Dermis blood vessel endothelial cell (primary cell): ENCODE results near the gene GAP43. TPM values are rescaled to one million over a fixed set of nuclear protein-coding genes. Genes with fewer than 3 reads are reported as not detected.

ENCODE experiments used
- DNase-seq: peaks from one replicate; pipeline ENCODE4 v3.0.0; 2010
- total RNA-seq: library from RNA; depleted of rRNA; stranded (reverse); fragments of >200 nt; gene quantifications from 2 replicates; pipeline ENCODE4 v1.2.3, GENCODE V29; 2014

GAP43 gene
- not detected in 2 replicates for total RNA-seq

DNA sequence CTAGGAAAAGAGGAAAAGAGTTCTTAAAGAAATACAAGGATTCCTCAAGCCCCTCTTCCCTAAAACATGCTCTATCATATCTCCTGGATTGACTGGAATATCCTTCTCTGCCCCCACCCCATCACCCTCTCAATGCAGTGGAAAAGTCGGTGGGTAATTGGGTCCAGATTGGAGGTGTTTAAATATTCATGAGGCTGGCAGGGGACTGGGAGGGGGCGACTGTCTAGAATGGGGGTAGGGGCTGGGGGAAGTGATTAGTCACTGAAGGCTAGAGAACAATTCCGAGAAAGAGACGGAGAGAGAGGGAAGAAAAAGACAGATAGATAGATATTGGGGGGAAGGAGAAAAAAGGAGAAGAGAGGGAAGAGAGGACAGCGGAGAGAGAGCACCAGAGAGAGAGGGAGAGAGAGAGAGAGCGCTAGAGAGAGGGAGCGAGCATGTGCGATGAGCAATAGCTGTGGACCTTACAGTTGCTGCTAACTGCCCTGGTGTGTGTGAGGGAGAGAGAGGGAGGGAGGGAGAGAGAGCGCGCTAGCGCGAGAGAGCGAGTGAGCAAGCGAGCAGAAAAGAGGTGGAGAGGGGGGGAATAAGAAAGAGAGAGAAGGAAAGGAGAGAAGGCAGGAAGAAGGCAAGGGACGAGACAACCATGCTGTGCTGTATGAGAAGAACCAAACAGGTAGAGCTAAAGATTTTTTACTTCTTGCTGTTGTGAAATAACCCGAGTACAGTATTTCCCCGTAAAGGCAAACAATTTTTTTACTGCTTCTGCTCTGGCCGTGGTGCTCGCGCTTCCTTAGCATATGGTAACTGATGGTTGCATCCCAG lies at the start of gene GAP43:
Gene GAP43 (plus strand): TSS at position 467 of the 825 bp plus-strand sequence. CDS start 180 bp downstream, at position 647.
- no peak for DNase-seq

- no peak for DNase-seq
These were observed 46.9 kb upstream of the GAP43 start for GRCh38 chr3:115576325-115576875.

- no peak for DNase-seq
These were observed 46.3 kb upstream of the GAP43 start for GRCh38 chr3:115577000-115577399.

GRCh38 chr3:115578331-115578730 lies 45.0 kb upstream of the GAP43 start:
- no peak for DNase-seq

DNA sequence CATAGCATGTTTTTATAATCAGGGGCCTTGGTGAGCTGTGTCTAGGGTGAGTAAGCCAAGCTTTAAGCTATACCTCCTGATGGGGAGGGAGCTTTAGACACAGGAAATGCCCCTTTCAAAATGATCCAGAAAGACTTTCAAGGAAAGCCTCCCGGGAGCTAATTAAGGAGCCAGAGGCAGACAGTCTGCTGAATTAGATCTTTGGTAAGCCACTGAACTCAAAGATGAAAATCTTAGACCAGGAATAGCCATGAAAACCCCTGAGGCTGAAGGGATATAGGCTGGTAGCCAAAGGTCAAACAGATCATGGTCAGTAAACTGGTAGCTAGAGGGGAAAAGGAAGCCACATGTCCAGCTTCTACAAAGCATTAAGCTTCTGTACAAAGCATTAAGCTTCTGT lies 42.7 kb upstream of the GAP43 start:
- no peak for DNase-seq

GRCh38 chr3:115581362-115582135 lies 41.8 kb upstream of the GAP43 start:
- no peak for DNase-seq

DNA sequence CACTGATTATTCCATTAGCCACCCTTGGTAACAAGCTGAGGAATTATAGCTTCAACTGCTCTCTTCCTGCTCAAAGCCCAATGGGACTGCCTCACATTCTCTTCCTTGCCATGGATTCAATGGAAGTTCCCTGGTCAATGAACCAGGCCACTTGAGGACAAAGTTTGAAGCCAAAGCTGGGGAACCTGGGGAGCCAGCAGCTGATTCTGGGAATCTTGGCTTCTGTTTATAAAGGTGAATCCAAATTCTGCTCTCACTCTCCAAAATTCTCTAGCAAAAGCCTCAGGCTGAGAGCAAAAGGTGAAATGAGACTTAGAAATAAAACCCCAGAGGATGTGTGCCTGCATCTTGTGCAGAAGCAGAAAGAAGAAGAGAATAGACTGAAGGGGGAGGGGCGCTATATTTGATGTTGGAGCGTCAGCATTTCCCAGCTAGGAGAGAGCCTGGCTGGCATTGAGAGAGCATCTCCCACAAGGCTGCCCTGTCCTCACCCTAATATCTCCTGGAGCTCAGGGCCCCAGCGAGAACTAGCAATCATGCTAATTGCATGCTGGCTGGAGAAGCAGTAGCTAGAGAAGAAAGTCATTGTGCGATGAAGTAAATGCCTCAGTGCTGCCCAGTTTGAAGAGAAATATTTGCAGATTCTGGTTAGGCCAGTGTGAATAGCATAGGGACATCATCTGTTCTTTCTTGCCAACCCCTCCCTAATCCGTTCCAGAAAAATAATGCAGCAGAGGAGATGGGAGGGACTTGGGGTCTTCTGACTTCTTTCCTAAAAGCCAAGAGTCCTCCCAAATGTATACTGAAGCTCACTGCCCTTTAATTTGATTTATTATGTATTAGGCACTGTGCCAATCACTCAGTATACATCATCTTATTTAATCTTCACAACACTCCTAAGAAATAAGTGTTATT lies 34.9 kb upstream of the GAP43 start:
- DNase-seq = no peak

GRCh38 chr3:115590873-115591272 lies 32.4 kb upstream of the GAP43 start:
- no peak for DNase-seq

GRCh38 chr3:115595611-115596275 lies 27.6 kb upstream of the GAP43 start:
- no peak for DNase-seq

GRCh38 chr3:115598216-115598615 lies 25.1 kb upstream of the GAP43 start:
- DNase-seq = no peak

GRCh38 chr3:115602194-115602593 lies 21.1 kb upstream of the GAP43 start:
- no peak for DNase-seq

DNA sequence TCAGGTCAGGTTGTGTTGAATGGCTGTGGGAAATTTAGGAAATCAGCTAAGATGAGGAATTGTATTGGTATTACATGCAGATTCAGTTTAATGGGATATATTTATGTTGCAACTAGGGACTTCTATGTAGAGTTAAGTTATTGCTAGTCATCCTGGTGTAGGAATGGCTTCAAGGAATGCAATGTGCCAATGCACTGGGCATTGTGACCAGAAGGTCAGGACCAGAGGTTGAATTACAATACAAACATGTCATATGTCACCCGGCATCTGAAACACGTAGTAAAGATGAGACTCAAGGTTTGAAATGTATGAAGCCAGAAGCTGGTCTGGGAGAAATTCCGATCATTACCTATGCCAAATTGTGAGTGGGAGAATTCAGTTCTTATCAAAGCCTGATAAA lies 11.7 kb upstream of the GAP43 start:
- no peak for DNase-seq

- no peak for DNase-seq
These were observed 8.1 kb upstream of the GAP43 start for GRCh38 chr3:115615001-115615814.

DNA sequence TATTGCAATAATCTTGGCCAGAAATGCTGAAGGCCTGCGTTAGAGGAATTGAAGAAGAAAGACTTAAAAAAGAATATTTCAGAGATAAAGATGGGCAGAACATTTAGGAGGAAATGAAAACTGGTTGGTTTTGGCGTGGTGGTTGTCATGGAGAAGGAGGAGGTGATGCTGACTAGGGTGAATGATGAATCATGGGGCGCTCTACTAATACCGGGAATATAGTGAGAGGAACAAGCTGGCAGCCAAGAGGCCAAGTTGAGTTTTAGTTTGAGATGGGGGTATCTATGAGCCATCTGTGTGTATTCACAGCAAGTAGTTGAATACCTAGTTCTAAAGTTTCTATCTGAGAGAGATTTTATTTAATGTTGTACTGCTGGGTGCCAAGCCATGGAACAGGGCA lies 6.8 kb upstream of the GAP43 start:
- no peak for DNase-seq

DNA sequence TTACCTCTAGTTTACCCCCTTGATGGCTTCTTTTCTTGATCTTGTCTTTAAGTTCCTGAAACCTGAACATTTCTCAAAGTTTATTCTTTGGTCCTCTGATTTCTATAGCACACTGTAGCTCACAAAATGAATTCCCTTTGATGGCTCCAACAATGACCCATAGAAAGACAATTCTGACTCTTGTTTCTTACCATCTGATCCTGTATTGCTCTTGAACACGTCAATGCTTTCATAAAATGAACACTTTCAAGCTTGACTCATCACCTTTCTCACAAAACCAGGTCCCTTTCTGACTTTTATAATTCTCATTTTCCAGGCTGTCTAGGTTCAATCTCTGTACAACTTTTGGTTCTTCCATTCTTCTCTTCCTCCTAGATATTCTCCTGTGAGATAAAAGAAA lies 5.7 kb upstream of the GAP43 start:
- no peak for DNase-seq

- no peak for DNase-seq
These were observed 875 bp downstream of the GAP43 start for GRCh38 chr3:115624029-115624741.

GRCh38 chr3:115624901-115625300 lies 1.6 kb downstream of the GAP43 start:
- no peak for DNase-seq

GRCh38 chr3:115626006-115626409 lies 2.7 kb downstream of the GAP43 start:
- no peak for DNase-seq

GRCh38 chr3:115626721-115627120 lies 3.4 kb downstream of the GAP43 start:
- DNase-seq = no peak
